ENCODE results near the gene ARHGEF17. TPM values are rescaled to one million over a fixed set of nuclear protein-coding genes. Genes with fewer than 3 reads are reported as not detected.

The ARHGEF17 gene
- total and polyA plus RNA-seq, 2 of the 13 experiments (the other 11 are each of a cell fraction or from before 2014, with no cell fraction given): 10.7 to 28.8 TPM

- TF ChIP-seq BCL3 (CRISPR knock-in tag; IDR thresholded peaks at IDR 0.05) (peak; percentile 45; the same call in 1 of the 2 replicates), IRF1 (CRISPR knock-in tag; IDR thresholded peaks at IDR 0.05; ENCODE audit: low read depth) (no peak), ZNF251 (CRISPR knock-in tag; IDR thresholded peaks at IDR 0.05) (no peak), ZNF598 (CRISPR knock-in tag; IDR thresholded peaks at IDR 0.05; ENCODE audit: borderline replicate concordance) (0 out of 2 replicates have a peak, but pooled peaks have one; percentile 0), HOXA9 (CRISPR knock-in tag; IDR thresholded peaks at IDR 0.05; ENCODE audit: borderline replicate concordance) (no peak), ZGPAT (CRISPR knock-in tag; IDR thresholded peaks at IDR 0.05) (no peak), NFIB (CRISPR knock-in tag; IDR thresholded peaks at IDR 0.05; ENCODE audit: borderline replicate concordance) (no peak), KMT2A (CRISPR knock-in tag; IDR thresholded peaks at IDR 0.05) (peak; percentile 32; the same call in 1 of the 2 replicates), ZNF253 (CRISPR knock-in tag; IDR thresholded peaks at IDR 0.05; ENCODE audit: borderline replicate concordance) (no peak), MXD1 (CRISPR knock-in tag; IDR thresholded peaks at IDR 0.05) (peak; percentile 85), KAT2B (IDR thresholded peaks at IDR 0.05; ENCODE audit: borderline replicate concordance, low read depth, low read length) (no peak), FOXJ3 (CRISPR knock-in tag; IDR thresholded peaks at IDR 0.05; ENCODE audit: borderline replicate concordance) (no peak), REL (CRISPR knock-in tag; conservative IDR thresholded peaks at IDR 0.05) (peak; percentile 90; the same call in 1 of the 2 replicates), CBX2 (IDR thresholded peaks at IDR 0.05; ENCODE audit: low read depth, low read length) (no peak), CBX2 (CRISPR knock-in tag; IDR thresholded peaks at IDR 0.05; ENCODE audit: low read depth) (no peak), MYPOP (CRISPR knock-in tag; IDR thresholded peaks at IDR 0.05) (no peak), RXRA (CRISPR knock-in tag; IDR thresholded peaks at IDR 0.05) (no peak; the same call in 1 of the 2 replicates), ZMYM4 (CRISPR knock-in tag; IDR thresholded peaks at IDR 0.05) (peak; percentile 29; the same call in 1 of the 2 replicates), ZNF256 (CRISPR knock-in tag; conservative IDR thresholded peaks at IDR 0.05) (0 out of 2 replicates have a peak, but pooled peaks have one; percentile 56), ZNF768 (CRISPR knock-in tag; IDR thresholded peaks at IDR 0.05) (no peak), ARNT2 (CRISPR knock-in tag; IDR thresholded peaks at IDR 0.05; ENCODE audit: low read depth) (no peak)
- TF ChIP-seq, protein P1, sequence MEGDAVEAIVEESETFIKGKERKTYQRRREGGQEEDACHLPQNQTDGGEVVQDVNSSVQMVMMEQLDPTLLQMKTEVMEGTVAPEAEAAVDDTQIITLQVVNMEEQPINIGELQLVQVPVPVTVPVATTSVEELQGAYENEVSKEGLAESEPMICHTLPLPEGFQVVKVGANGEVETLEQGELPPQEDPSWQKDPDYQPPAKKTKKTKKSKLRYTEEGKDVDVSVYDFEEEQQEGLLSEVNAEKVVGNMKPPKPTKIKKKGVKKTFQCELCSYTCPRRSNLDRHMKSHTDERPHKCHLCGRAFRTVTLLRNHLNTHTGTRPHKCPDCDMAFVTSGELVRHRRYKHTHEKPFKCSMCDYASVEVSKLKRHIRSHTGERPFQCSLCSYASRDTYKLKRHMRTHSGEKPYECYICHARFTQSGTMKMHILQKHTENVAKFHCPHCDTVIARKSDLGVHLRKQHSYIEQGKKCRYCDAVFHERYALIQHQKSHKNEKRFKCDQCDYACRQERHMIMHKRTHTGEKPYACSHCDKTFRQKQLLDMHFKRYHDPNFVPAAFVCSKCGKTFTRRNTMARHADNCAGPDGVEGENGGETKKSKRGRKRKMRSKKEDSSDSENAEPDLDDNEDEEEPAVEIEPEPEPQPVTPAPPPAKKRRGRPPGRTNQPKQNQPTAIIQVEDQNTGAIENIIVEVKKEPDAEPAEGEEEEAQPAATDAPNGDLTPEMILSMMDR (CRISPR knock-in tag; IDR thresholded peaks at IDR 0.05): peak; percentile 96
Observed at GRCh38 chr11:73307323-73308002, 613 bp upstream of the ARHGEF17 start (continued).

Data from HepG2 (cell line).